KMS-11 (cell line): ENCODE measurements around the gene UBASH3B.

Source experiments
- H2AFZ ChIP-seq: fragments of 200-600 bp; sonication (generic); 2 replicates; pipeline ENCODE4 v1.6.1; 2016; ENCODE audit warnings: antibody characterized with exemption, mixed run types, low read depth
- H3K27ac ChIP-seq: fragments of 200-600 bp; sonication (generic); 2 replicates; pipeline ENCODE4 v1.6.1; 2016; ENCODE audit warnings: mild to moderate bottlenecking, mixed run types
- H3K27me3 ChIP-seq: fragments of 200-600 bp; sonication (generic); 2 replicates; pipeline ENCODE4 v1.6.1; 2017; ENCODE audit warnings: mild to moderate bottlenecking, low read depth, mixed run types, moderate library complexity; ENCODE audit not compliant: insufficient read depth
- H3K36me3 ChIP-seq: fragments of 200-600 bp; sonication (generic); 2 replicates; pipeline ENCODE4 v1.6.1; 2017; ENCODE audit warnings: mild to moderate bottlenecking, mixed run types; ENCODE audit not compliant: insufficient read depth
- H3K4me1 ChIP-seq: fragments of 200-600 bp; sonication (generic); 2 replicates; pipeline ENCODE4 v1.6.1; 2016; ENCODE audit warnings: mild to moderate bottlenecking, low read depth, mixed run types; ENCODE audit not compliant: poor library complexity, severe bottlenecking
- H3K4me2 ChIP-seq: fragments of 200-600 bp; sonication (generic); 2 replicates; pipeline ENCODE4 v1.7.0; 2016; ENCODE audit warnings: mild to moderate bottlenecking, mixed run types
- H3K4me3 ChIP-seq: fragments of 200-600 bp; sonication (generic); IDR thresholded peaks from 2 replicates; pipeline ENCODE4 v1.6.1; 2017; ENCODE audit warnings: low read depth, low read length, mixed read lengths; ENCODE audit not compliant: insufficient read depth
- H3K79me2 ChIP-seq: fragments of 200-600 bp; sonication (generic); 2 replicates; pipeline ENCODE4 v1.6.1; 2016; ENCODE audit warnings: low read depth, mixed run types; ENCODE audit not compliant: insufficient read depth
- H3K9ac ChIP-seq: fragments of 200-600 bp; sonication (generic); 2 replicates; pipeline ENCODE4 v1.6.1; 2016; ENCODE audit warnings: mild to moderate bottlenecking, mixed run types
- H4K20me1 ChIP-seq: fragments of 200-600 bp; sonication (generic); 2 replicates; pipeline ENCODE4 v1.6.1; 2016; ENCODE audit warnings: mild to moderate bottlenecking, mixed run types; ENCODE audit not compliant: insufficient read depth
- TF ChIP-seq, protein P1 (sequence below): fragments of 200-600 bp; sonication (generic); conservative IDR thresholded peaks from 2 replicates; pipeline ENCODE4 v1.6.1; 2017; ENCODE audit warnings: low read depth, mild to moderate bottlenecking, antibody characterized with exemption, low read length, moderate library complexity, mixed read lengths

The UBASH3B gene

DNA sequence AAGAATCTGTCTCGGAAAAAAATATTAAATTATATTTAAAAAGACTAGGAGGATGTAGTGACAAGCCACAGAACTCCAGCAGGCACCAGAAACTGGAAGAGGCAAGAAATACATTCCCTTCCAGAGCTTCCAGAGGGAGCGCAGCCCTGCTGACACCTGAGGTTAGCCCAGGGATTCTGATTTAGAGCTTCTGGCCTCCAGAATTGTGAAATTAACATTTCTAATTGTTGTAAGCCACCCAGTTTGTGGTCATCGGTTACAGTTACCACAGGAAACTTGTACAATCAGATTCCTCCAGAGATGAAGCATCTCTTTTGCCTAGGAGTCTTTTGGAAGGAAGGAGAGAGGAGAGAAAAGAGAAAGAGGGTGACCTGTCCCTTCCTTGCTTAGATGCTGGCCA, 6.4 kb upstream of the UBASH3B start:
- TF ChIP-seq, protein P1, sequence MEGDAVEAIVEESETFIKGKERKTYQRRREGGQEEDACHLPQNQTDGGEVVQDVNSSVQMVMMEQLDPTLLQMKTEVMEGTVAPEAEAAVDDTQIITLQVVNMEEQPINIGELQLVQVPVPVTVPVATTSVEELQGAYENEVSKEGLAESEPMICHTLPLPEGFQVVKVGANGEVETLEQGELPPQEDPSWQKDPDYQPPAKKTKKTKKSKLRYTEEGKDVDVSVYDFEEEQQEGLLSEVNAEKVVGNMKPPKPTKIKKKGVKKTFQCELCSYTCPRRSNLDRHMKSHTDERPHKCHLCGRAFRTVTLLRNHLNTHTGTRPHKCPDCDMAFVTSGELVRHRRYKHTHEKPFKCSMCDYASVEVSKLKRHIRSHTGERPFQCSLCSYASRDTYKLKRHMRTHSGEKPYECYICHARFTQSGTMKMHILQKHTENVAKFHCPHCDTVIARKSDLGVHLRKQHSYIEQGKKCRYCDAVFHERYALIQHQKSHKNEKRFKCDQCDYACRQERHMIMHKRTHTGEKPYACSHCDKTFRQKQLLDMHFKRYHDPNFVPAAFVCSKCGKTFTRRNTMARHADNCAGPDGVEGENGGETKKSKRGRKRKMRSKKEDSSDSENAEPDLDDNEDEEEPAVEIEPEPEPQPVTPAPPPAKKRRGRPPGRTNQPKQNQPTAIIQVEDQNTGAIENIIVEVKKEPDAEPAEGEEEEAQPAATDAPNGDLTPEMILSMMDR, result no peak
- Histone ChIP-seq H3K79me2 (no peaks in the 10 kb centered on the region), H3K27me3 (no peaks in the 10 kb centered on the region), H3K4me2 (no peak overlapping the region), H3K9ac (no peak overlapping the region), H3K27ac (no peak overlapping the region), H3K4me3 (no peak overlapping the region), H3K36me3 (no peaks in the 10 kb centered on the region), H2AFZ (no peak overlapping the region), H4K20me1 (no peaks in the 10 kb centered on the region), H3K4me1 (no peaks in the 10 kb centered on the region)

DNA sequence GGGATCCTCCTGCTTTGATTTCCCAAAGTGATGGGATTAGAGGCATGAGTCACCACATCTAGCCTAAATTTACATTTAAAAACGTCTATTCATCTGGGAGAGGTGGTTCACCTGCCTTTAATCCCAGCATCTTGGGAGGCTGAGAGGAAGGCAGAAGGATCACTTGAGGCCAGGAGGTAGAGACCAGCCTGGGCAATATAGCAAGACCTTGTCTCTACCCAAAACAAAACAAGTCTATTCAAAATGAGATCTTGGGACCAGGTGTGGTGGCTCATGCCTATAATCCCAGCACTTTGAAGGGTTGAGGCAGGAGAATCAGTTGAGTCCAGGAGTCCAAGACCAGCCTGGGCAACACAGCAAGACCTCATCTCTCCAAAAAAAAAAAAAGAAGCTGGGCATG, 4.9 kb upstream of the UBASH3B start:
- Histone ChIP-seq H4K20me1 (no peaks in the 10 kb centered on the region), H3K27ac (no peak overlapping the region), H3K27me3 (no peaks in the 10 kb centered on the region), H3K4me3 (no peak overlapping the region), H2AFZ (no peak overlapping the region), H3K4me1 (peaks cover 5% of the 10 kb centered on the region), H3K36me3 (no peaks in the 10 kb centered on the region), H3K79me2 (no peaks in the 10 kb centered on the region), H3K9ac (no peak overlapping the region), H3K4me2 (no peak overlapping the region)
- TF ChIP-seq, protein P1, result no peak

DNA sequence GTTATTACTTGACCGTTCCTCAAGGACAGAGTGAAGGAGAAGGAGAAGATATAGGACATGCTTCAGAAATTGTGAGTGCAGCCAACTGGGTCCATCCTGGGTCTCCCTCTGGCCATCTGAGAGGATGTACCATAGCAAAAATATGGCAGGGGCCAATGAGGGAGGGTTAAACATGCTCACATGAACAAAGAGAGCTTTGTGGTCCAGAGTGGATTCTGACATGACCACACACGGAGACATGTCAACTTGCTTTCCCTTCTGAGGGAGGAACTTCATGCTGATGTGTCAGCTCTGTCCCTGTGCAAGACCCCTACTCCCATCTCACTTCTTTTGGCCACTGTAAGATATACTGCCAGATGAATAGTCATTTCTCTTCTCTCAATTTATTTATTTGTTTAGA, 3.0 kb upstream of the UBASH3B start:
- Histone ChIP-seq H3K36me3 (no peaks in the 10 kb centered on the region), H3K27me3 (no peaks in the 10 kb centered on the region), H3K79me2 (no peaks in the 10 kb centered on the region), H3K4me2 (no peak overlapping the region), H3K4me3 (no peak overlapping the region), H3K27ac (no peak overlapping the region), H2AFZ (no peak overlapping the region), H4K20me1 (no peaks in the 10 kb centered on the region), H3K9ac (no peak overlapping the region), H3K4me1 (peaks cover 5% of the 10 kb centered on the region)
- TF ChIP-seq, protein P1, result no peak

DNA sequence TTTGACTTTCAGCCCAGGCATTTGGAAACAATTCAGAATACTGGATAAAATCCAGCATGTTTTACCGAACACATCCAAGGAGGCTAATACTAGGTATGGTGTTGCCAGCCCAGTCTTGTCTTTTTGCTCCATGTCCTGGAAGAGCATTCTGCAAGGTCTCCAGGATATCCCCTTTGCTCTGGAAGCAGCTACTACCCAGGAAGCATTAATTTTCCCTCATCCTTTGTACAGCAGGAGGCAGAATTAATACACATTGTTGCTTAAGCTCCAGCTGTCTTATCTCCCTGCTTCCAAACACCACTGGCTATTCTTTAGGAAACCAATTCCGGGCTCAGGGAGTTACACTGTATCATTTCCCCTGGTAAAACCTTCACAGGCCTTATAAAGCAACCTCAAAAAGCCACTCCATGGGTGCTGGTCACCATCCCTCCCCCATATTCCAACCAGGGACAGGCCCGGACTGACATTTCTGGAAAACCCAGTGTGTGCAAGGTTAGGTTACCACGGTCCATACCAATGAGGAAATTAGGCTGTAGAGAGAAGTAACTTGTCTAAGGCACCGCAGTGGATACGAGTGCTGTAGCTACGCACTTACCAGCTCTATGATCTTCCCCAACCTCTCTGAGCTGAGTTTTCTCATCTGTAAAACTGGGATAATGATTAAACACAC, 1.5 kb upstream of the UBASH3B start:
- H3K79me2 ChIP-seq, result no peaks in the 10 kb centered on the region
- H3K27ac ChIP-seq, result no peak overlapping the region
- H3K9ac ChIP-seq, result no peak overlapping the region
- no peak overlapping the region for H2AFZ ChIP-seq
- TF ChIP-seq, protein P1, result no peak
- H4K20me1 ChIP-seq, result no peaks in the 10 kb centered on the region
- H3K36me3 ChIP-seq, result no peaks in the 10 kb centered on the region
- peaks cover 5% of the 10 kb centered on the region for H3K4me1 ChIP-seq
- H3K27me3 ChIP-seq, result no peaks in the 10 kb centered on the region
- H3K4me2 ChIP-seq, result no peak overlapping the region
- no peak overlapping the region for H3K4me3 ChIP-seq
